ENCODE measurements around the gene HMHB1.

Gene HMHB1
- long read RNA-seq, donor 1, result 0 reads
- long read RNA-seq, donor 2, result 0 reads
- long read RNA-seq, donor 3, result 0 reads
- long read RNA-seq, donor 4, result 0 reads
- long read RNA-seq, donor 5, result 0 reads
- long read RNA-seq, donor 6, result 0 reads
- long read RNA-seq, donor 7, result 0 reads
- long read RNA-seq, donor 8, result 0 reads

- DNase-seq, result no peak
These were observed at the start of gene HMHB1 for GRCh38 chr5:143812085-143812705. TSS of gene HMHB1 (plus strand) at chr5:143812161.

DNA sequence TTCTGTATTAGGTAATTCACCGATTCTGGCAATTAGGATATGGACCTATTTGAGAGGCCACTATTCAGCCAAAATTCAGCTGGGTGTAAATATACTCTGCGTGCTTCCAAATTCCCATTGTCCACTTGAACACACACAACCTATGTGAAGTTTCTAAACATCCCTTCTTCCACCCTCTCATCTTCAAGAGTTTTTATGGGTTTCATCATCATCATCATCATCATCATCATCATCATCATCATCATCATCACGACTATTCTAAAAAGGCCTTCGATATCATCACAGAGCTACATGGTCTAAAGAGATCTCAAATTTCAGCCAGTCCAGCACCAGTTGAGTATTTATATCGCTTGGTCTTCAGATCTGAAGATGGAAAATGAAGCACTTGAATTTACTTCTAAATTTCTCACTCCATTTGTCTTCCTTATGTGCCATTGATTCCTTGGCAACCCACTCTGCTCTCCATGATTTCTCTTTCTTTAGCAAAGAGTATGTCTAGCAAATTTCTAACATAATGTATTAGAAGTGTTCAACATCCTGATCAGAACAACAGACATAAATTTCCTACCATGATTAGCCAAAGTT is 49.2 kb upstream of the HMHB1 start:
- DNase-seq, result no peak

- no peak for DNase-seq
These were observed 44.8 kb upstream of the HMHB1 start for GRCh38 chr5:143767162-143767561.

DNA sequence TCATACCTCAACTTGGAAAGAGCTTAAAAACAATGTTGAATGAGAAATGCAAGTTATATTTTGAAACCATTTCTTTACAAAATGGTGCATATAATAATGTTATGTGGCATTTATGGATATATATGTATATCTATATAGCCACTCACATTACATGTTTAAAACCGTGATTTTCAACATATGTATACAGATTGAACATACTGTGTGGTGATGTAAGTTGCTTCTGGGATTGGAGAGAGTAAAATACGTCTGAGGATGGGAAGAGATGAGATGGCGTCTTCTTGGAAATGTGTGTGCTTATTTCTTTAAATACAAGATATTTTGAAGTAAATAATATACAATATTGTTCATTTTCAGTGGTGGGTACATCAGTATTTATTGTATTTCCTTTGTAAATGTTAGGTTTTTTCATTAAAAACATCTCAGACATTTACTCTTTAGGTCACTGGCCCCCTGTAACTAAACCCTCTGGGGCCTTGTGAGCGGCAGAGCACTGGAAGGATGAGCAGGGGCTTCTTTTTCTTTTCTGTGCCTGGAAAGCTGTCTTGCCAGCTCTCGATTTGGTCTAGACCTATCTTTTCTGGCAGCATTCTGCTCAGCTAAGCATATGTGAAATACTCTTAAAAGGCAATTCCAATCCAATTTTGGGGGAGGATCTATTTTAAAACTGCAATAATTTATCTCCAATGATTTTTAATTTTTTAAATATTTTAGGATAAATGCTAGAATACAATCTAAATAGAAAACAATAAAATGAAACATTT is 42.8 kb upstream of the HMHB1 start:
- no peak for DNase-seq

DNA sequence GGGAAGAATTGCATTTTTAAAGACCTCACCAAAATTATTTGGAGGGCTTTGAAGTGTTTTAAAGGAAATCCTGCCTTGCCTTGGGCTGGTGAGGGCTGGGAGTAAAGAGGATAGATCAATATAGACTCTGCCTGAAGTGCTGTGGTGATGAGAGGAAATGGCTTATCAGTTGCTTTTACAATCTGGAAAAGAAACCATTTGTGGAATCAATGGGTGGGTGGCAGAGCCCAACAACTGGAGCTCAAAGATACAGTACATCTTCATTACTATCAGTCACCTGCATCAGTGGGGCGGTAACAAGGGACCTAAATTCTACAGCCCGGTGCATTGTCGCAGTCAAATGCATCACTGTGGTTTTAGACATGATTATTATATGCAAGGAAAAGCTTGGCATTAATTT is 41.5 kb upstream of the HMHB1 start:
- DNase-seq, result no peak

DNA sequence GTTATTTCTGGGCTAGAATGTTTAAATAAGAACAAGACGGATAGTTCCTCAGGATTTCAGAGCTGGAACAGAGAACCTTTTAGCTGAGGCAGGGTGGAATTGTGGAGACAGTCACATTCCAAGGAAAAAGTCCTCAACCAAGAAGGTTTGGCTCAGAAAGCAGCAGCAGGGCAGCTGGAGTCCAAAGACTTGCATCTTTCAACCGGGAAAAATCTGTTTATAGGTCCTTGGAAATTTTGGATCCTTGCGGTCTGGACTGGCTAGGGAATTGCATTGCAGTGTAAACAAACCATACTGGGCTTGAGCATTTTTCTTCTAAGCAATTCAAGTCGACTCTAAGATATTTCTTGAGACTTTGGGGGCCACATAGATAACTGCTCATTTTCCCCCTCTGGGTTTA is 40.8 kb upstream of the HMHB1 start:
- DNase-seq, result no peak

- DNase-seq, result no peak
These were observed 40.4 kb upstream of the HMHB1 start for GRCh38 chr5:143771602-143772001.

DNA sequence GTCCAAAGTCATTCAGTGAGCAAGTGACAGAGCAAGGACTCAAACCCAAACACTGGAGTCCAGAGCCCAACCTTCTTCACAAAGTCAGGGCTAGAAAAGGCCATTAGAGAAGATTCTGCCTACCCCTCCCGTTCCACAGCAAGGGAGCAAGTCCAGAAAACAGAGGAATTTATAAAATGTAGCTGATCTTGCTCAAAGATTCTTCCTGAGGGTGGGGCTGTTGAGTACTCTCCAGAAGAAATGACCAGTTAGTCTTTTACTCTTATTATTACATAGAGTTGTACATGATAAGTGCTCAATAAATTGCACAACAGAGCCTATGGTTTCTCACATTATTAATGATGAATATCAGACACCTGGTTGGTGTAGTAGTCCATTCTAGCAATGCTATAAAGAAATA is 39.3 kb upstream of the HMHB1 start:
- DNase-seq, result no peak

DNA sequence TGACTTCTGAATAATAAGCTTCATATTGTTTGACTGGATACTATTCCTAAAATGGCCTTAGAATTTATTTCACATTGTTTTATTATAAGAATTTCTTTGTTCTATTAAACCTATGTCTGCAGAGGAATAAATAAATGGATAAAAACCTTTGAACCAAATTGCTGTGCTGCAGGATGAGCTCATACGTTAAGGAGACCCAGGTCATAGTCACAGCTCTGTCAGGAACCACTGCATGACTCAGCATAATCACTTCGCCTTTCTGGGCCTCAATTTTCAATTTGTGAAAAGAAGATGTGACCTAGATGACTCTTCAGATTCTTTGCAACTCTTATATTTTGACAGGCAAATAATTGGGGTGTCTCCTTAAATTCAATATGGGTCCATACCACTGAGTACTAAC is 36.7 kb upstream of the HMHB1 start:
- no peak for DNase-seq

GRCh38 chr5:143776951-143777350 is 35.0 kb upstream of the HMHB1 start:
- no peak for DNase-seq

DNA sequence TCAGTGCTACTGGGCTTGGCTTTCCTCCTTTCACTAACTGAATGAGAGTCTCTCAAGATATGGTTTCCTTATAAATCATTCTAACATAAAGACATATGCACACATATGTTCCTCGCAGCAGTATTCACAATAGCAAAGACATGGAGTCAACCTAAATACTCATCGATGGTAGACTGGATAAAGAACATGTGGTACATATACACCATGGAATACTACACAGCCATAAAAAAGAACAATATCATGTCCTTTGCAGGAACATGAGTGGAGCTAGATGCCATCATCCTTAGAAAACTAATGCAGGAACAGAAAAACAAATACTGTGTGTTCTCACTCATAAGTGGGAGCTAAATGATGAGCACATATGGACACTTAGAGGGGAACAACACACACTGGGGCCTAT is 32.5 kb upstream of the HMHB1 start:
- DNase-seq, result no peak

- no peak for DNase-seq
These were observed 29.9 kb upstream of the HMHB1 start for GRCh38 chr5:143781993-143782520.

GRCh38 chr5:143782588-143783386 is 29.2 kb upstream of the HMHB1 start:
- no peak for DNase-seq

GRCh38 chr5:143788401-143788800 is 23.6 kb upstream of the HMHB1 start:
- DNase-seq, result no peak

GRCh38 chr5:143790457-143791112 is 21.4 kb upstream of the HMHB1 start:
- DNase-seq, result no peak

DNA sequence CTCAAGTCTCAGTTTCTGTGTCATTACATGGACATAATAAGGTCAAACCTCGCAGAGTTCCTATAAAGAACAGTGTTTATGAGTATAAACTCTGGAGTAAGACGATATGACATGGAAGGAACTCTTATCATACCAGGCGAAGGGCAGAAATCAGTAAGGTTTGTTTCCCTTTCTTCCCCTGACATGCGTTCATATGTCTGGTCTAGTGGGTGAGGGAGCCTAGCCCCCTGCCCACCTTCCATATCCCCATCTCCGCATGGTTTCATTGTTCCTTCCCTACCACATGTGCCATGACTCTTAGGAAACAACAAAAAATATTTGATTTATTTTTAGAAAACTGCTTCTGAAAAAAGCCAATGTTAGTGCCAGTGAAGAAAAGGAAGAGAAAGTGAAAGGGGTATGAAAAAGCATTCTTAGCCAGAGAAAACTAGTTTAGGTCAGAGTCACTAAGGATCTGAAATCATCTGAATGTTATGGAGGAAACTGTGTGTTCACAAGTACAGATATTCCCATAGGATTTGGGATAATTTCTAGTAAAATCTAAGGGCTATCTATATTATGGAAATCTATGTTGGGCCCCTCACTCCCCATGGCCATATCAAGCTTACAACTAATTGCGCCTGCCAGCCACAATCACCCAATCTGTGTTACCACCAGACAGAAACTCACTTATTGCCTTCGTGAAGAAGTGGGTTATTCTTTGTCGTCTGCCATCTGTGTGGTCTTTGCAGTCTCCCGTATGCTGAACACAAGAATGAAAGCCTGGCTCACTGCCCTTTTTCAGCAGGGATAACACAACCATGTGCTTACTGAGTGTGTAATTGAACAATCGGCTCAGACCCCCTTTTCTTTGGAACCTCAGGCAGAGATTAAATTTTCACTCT is 19.9 kb upstream of the HMHB1 start:
- no peak for DNase-seq

GRCh38 chr5:143793249-143793648 is 18.7 kb upstream of the HMHB1 start:
- no peak for DNase-seq

DNA sequence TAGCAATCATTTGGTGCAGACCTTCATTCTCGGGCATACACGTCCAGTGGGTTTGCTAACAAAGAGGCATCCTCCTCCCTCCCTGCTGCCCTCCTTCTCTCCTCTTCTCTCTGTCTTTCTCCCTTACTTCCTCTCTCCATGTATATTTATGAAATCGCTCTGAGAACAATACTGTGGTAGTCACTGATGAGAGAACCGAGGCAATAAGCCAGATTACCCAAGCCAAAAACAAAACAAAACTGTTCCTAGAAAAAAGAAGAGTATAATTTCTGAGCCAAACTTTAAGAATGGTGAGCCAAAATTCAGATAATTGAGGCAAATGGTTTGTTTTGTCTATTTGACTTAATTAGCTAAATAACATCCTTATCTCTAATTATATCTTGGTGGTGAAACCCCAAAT is 15.8 kb upstream of the HMHB1 start:
- no peak for DNase-seq

DNA sequence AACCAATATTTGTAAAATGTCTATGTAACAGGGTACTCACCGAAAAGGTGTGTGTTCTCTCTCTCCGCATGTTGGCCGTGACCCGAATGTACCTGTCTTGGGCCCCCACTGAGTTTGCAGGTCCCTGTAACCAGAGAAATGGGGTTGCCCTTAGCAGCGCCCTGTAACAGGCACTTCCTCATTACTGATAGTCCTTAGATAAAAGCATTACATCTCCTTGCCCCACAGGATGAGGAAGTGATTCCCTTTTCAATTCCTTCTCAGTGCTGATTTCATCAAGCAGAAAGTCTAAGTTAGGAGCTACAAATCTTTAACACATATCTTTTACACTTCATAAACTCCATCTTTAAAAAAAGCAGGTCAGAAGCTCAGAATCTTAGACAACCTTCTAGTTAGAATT is 15.2 kb upstream of the HMHB1 start:
- no peak for DNase-seq

GRCh38 chr5:143800715-143801114 is 11.2 kb upstream of the HMHB1 start:
- no peak for DNase-seq
